ENCODE measurements around the gene CTDSP2. TPM values are rescaled to one million over a fixed set of nuclear protein-coding genes. Genes with fewer than 3 reads are reported as not detected.
A peak's percentile ranks its signal among the peaks of the same experiment; 100 is the strongest.

Gene CTDSP2
- total and polyA plus RNA-seq, 10 of the 15 experiments (the other 5 are each of a cell fraction or from before 2014, with no cell fraction given), result 17.3 to 98.2 (median 54.1) TPM

DNA sequence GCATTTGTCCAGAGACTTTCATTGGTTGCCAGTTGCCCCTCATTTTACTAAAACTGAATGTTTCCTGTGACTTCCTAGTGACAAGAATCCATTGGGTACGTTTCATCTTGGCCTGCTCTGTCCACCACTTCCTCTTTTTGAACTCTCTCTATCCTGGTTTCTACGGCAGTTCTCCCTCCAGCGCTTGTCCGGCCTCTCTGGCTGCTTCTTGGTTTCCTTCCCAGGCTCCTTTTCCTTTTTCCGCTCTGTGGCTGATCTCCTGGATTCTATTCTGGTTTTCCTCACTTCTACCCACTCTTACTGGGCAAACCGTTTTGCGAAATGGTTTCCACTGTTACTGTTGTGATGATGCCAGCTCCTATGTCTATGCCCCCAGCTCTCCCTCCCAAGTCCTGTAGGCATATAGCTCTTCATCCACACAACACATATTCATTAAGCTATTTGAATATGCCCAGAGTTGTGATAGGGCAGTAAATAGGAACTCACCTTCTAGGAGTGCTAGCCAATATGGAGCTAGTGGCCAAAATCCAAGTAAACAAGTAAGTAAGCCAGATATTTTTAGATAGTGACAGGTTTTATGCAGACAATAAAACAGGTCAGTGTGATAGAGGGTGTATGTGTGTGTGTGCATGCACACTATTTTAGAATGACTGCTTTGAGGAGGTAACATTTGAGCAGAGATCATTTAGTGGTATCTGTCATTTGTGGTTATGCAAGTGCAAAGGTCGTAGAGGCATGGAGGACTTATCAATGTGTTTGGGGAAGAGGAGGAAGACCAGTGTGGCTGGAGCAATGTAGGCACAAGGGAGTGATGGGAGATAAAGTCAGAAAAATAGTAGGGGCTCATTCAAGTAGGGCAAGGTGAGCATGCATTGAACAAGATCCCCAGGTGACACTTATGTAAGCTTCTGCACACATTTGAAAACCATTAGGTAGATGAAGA, 27.9 kb upstream of the CTDSP2 start:
- Histone ChIP-seq H2AFZ (ENCODE audit: control insufficient read depth, low read depth, low read length) (no peak overlapping the region), H3K79me2 (ENCODE audit: control insufficient read depth, insufficient read depth, low read length) (no peaks in the 10 kb centered on the region), H3K9me3 (replicated peaks; ENCODE audit: control insufficient read depth, insufficient read depth, low read length) (no peaks in the 10 kb centered on the region; the same call in 2 of the 3 replicates), H4K20me1 (ENCODE audit: control insufficient read depth, insufficient read depth) (no peaks in the 10 kb centered on the region), H3K4me2 (ENCODE audit: control insufficient read depth, insufficient read depth) (no peak overlapping the region), H3K4me3 (no peak overlapping the region), H3K27me3 (replicated peaks in 1 of 2; ENCODE audit: control insufficient read depth in 2 of 2, insufficient read depth in 2 of 2, low read length in 1 of 2) (no peaks in the 10 kb centered on the region; a peak in 1 of 4 replicates), H3K27ac (ENCODE audit: control insufficient read depth, insufficient read depth) (no peak overlapping the region), H3K36me3 (ENCODE audit: control insufficient read depth in 2 of 2, insufficient read depth in 2 of 2, low read length in 1 of 2) (no peaks in the 10 kb centered on the region), H3K4me1 (ENCODE audit: control insufficient read depth, insufficient read depth, low read length) (peaks cover 6% of the 10 kb centered on the region; the same call in 1 of the 2 replicates), H3K9ac (ENCODE audit: control insufficient read depth, insufficient read depth, low read length) (no peak overlapping the region)
- WGBS (ENCODE audit: insufficient coverage, insufficient replicate concordance, low lambda C conversion rate, missing lambda C conversion rate), result 50% methylated on average over 8 of the region's 8 CpGs
- RAD21 ChIA-PET (ENCODE audit: unreplicated experiment), result no interaction called here
- FAIRE-seq (no peak), DNase-seq (ENCODE audit: low read depth, low spot score) (no peak), ATAC-seq (no peak)
- CTCF ChIA-PET, result interaction anchor here (1.2 to 1.8 kb wide), 3 partner anchors 8 to 22 kb away, joined by 3 to 7 read pairs (median 4); no protein-coding TSS in a partner anchor
- SMC1A ChIA-PET (ENCODE audit: uncharacterized antibody, unreplicated experiment), result interaction anchor here (1.4 to 1.5 kb wide), 2 partner anchors 28 to 29 kb away, joined by 4 read pairs; no protein-coding TSS in a partner anchor
- TF ChIP-seq NR2F1 (conservative IDR thresholded peaks at IDR 0.05) (0 out of 2 replicates have a peak, but pooled peaks have one; percentile 23), ZNF622 (IDR thresholded peaks at IDR 0.05) (no peak), PAX8 (IDR thresholded peaks at IDR 0.05) (no peak), NR2C2 (IDR thresholded peaks at IDR 0.05; ENCODE audit: borderline replicate concordance, control insufficient read depth, insufficient read length, low read depth) (no peak), ESRRA (IDR thresholded peaks at IDR 0.05; ENCODE audit: low read length) (no peak), NFYB (IDR thresholded peaks at IDR 0.05; ENCODE audit: insufficient read depth, low read depth, low read length) (0 out of 2 replicates have a peak, but pooled peaks have one; percentile 3), EGR1 (IDR thresholded peaks at IDR 0.05; ENCODE audit: borderline replicate concordance in 1 of 2, low read depth in 2 of 2, low read length in 2 of 2) (no peak), HDGF (IDR thresholded peaks at IDR 0.05) (no peak), SPI1 (IDR thresholded peaks at IDR 0.05; ENCODE audit: borderline replicate concordance, insufficient read depth, low read depth, low read length) (peak; percentile 94)
- in situ Hi-C loops (cut with MboI) (no loop called here), intact Hi-C loops (cut with micrococcal nuclease; ENCODE audit: unreplicated experiment) (no loop called here)
- no TSS peak for BruUV-seq (replicated peaks)
- POLR2A ChIA-PET, result interaction anchor here (1.1 kb wide), 1 partner anchor 32 kb away, joined by 3 read pairs; no protein-coding TSS in a partner anchor
